Aorta (tissue), 5 donors: ENCODE results near the gene SH2D4B. TPM values are rescaled to one million over a fixed set of nuclear protein-coding genes. Genes with fewer than 3 reads are reported as not detected.
A peak's percentile ranks its signal among the peaks of the same experiment; 100 is the strongest.
"Not testable (repeated sequence)": the region's sequence is repeated elsewhere in the genome, so short reads cannot be mapped to it uniquely, and the experiment has no call there.

Experiments
- ATAC-seq: fragments of 200-7000 bp; cut with Tn5 transposase; one replicate; pipeline ENCODE4 v1.9.1; 2022; ENCODE audit warnings: moderate library complexity; ENCODE audit not compliant: low FRiP score
- DNase-seq, 2 donors: peaks; one replicate each; pipeline ENCODE4 v3.0.0-alpha.2; 2020
- H3K27ac ChIP-seq, 2 donors: one replicate each; pipeline ENCODE4 v1.5.1; 2013; ENCODE audit warnings: low read length in 2 of 2, mild to moderate bottlenecking in 2 of 2, moderate library complexity in 2 of 2, control low read depth in 1 of 2, inconsistent platforms in 1 of 2, low read depth in 1 of 2
- H3K27me3 ChIP-seq, 2 donors: one replicate each; pipeline ENCODE4 v1.6.1; 2013; ENCODE audit warnings: control low read depth in 1 of 2, low read length in 1 of 2, mild to moderate bottlenecking in 1 of 2, moderate library complexity in 1 of 2; ENCODE audit not compliant: insufficient read depth in 2 of 2, control insufficient read depth in 1 of 2
- H3K36me3 ChIP-seq, 2 donors: one replicate each; pipeline ENCODE4 v1.6.1; 2013; ENCODE audit warnings: control low read depth in 1 of 2, low read length in 1 of 2, mild to moderate bottlenecking in 1 of 2; ENCODE audit not compliant: insufficient read depth in 2 of 2, control insufficient read depth in 1 of 2
- H3K4me1 ChIP-seq, 2 donors: one replicate each; pipeline ENCODE4 v1.6.1; 2013; ENCODE audit warnings: low read length in 2 of 2, control low read depth in 1 of 2, mild to moderate bottlenecking in 1 of 2, moderate library complexity in 1 of 2; ENCODE audit not compliant: insufficient read depth in 2 of 2, control insufficient read depth in 1 of 2
- H3K4me3 ChIP-seq, 2 donors: one replicate each; pipeline ENCODE4 v1.5.1; 2013; ENCODE audit warnings: low read length in 2 of 2, control low read depth in 1 of 2, mild to moderate bottlenecking in 1 of 2
- H3K9me3 ChIP-seq: one replicate; pipeline ENCODE4 v1.6.1; 2013; ENCODE audit warnings: mild to moderate bottlenecking, low read length; ENCODE audit not compliant: control insufficient read depth
- WGBS, 2 donors: extraction: QIAGEN DNeasy Blood & Tissue Kit; methylation state at CpG; one replicate each; pipeline ENCODE4 v1.1.7; 2013; 5-methylcytosine and 5-hydroxymethylcytosine counted together
- intact Hi-C, 2 donors: fragments of 100-400 bp; cut with DNase I; formaldehyde crosslinking; loops; one replicate each; pipeline versions ENCODE4 v1.14.2 to v1.15.0; 2022
- polyA plus RNA-seq, 2 donors: library from polyadenylated mRNA; stranded (reverse); fragments of 200-250 nt; gene quantifications; one replicate each; pipeline ENCODE4 v1.2.3, GENCODE V29; 2013
- total RNA-seq, 2 donors: library from RNA; stranded (reverse); fragmentation: NEBNext Ultra II Directional; extraction: Animal tissue kit (Norgen Biotek cat#: 25700); gene quantifications; one replicate each; pipeline ENCODE4 v1.2.1, GENCODE V29; 2021
- donor health status: healthy with polysubstance abuse.
- donor health status: Bipolar disorder and iron deficiency.
- donor health status: DM: no; HTN: no; CAD: no.
- donor health status: DM: no; HTN: no; CAD: no.
- donor health status: DM: yes; HTN: yes; CAD: no.

The SH2D4B gene
- total and polyA plus RNA-seq, 4 donors = 0.27 to 0.52 TPM; not detected in 2

- Histone ChIP-seq H3K27me3 (no peaks in the 10 kb centered on the region), H3K36me3 (no peaks in the 10 kb centered on the region), H3K9me3 (no peaks in the 10 kb centered on the region), H3K4me1 (no peaks in the 10 kb centered on the region), H3K27ac (no peak overlapping the region), H3K4me3 (no peak overlapping the region)
- ATAC-seq (no peak), DNase-seq (peak in 1 of 2 donors; percentile 72)
- WGBS, 2 donors = 86 to 87% methylated on average over 12 of the region's 12 CpGs
- intact Hi-C loops = no loop called here
These were observed 8.1 kb upstream of the SH2D4B start for GRCh38 chr10:80529604-80530003.

DNA sequence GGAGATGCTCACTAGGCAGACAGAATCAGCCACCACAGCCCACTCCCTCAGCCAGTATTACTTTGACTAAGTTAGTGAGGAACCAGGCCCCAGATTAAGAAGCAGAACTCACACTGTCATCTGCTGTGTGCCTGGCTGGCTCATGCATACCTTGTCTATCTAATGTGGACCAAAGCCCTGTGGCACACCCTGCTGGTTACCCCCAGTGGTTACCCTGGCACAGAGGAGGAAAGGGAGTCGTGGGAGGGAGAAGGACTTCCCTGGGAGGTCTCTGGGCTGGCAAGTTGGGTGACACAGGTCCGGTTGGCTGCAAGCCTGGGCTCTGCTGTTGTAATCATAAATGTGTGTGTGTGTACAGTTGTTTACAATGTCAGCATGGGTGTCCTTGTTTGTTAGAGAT lies 7.5 kb upstream of the SH2D4B start:
- Histone ChIP-seq H3K9me3 (no peaks in the 10 kb centered on the region), H3K27ac (no peak overlapping the region), H3K36me3 (no peaks in the 10 kb centered on the region), H3K4me3 (no peak overlapping the region), H3K4me1 (no peaks in the 10 kb centered on the region), H3K27me3 (no peaks in the 10 kb centered on the region)
- ATAC-seq = peak; percentile 33
- intact Hi-C loops = no loop called here
- WGBS, 2 donors = 65% methylated on average over 2 of the region's 2 CpGs
- no peak for DNase-seq

- no peak for ATAC-seq
- Histone ChIP-seq H3K9me3 (no peaks in the 10 kb centered on the region), H3K27ac (no peak overlapping the region), H3K36me3 (no peaks in the 10 kb centered on the region), H3K27me3 (no peaks in the 10 kb centered on the region), H3K4me3 (no peak overlapping the region), H3K4me1 (no peaks in the 10 kb centered on the region)
- intact Hi-C loops = no loop called here
- WGBS, 2 donors = 47 to 53% methylated on average over 2 of the region's 2 CpGs
- DNase-seq = no peak
These were observed 6.9 kb upstream of the SH2D4B start for GRCh38 chr10:80530816-80531215.

- H3K27me3 ChIP-seq = no peaks in the 10 kb centered on the region
- ATAC-seq (no peak), DNase-seq (no peak)
- no peak overlapping the region for H3K27ac ChIP-seq
- no peaks in the 10 kb centered on the region for H3K4me1 ChIP-seq
- H3K9me3 ChIP-seq = no peaks in the 10 kb centered on the region
- intact Hi-C loops = no loop called here
- H3K36me3 ChIP-seq = no peaks in the 10 kb centered on the region
- no peak overlapping the region for H3K4me3 ChIP-seq
- 66 to 78% methylated on average over 4 of the region's 4 CpGs for WGBS, 2 donors
These were observed 5.1 kb upstream of the SH2D4B start for GRCh38 chr10:80532571-80532970.

GRCh38 chr10:80534059-80534458 lies 3.6 kb upstream of the SH2D4B start:
- H3K36me3 ChIP-seq, DNase-seq, H3K9me3 ChIP-seq, H3K4me3 ChIP-seq, ATAC-seq, H3K4me1 ChIP-seq, H3K27ac ChIP-seq, intact Hi-C loops, H3K27me3 ChIP-seq: not testable (repeated sequence)
- 93 to 97% methylated on average over 5 to 22 of the region's 25 CpGs for WGBS, 2 donors

GRCh38 chr10:80534646-80535045 lies 3.1 kb upstream of the SH2D4B start:
- H3K4me1 ChIP-seq, H3K27ac ChIP-seq, H3K9me3 ChIP-seq, intact Hi-C loops, ATAC-seq, H3K36me3 ChIP-seq, DNase-seq, H3K27me3 ChIP-seq, H3K4me3 ChIP-seq: not testable (repeated sequence)
- 92% methylated on average over 10 to 29 of the region's 30 CpGs for WGBS, 2 donors

- Histone ChIP-seq H3K4me3 (peak overlapping the region; percentile 12 to 25), H3K4me1 (no peaks in the 10 kb centered on the region), H3K27ac (no peak overlapping the region), H3K9me3 (no peaks in the 10 kb centered on the region), H3K27me3 (no peaks in the 10 kb centered on the region), H3K36me3 (no peaks in the 10 kb centered on the region)
- peak; percentile 78 for ATAC-seq
- 18 to 28% methylated on average over 44 to 50 of the region's 50 CpGs for WGBS, 2 donors
- peak; percentile 88 for DNase-seq
- intact Hi-C loops = no loop called here
These were observed 1.9 kb upstream of the SH2D4B start for GRCh38 chr10:80535671-80536360.

DNA sequence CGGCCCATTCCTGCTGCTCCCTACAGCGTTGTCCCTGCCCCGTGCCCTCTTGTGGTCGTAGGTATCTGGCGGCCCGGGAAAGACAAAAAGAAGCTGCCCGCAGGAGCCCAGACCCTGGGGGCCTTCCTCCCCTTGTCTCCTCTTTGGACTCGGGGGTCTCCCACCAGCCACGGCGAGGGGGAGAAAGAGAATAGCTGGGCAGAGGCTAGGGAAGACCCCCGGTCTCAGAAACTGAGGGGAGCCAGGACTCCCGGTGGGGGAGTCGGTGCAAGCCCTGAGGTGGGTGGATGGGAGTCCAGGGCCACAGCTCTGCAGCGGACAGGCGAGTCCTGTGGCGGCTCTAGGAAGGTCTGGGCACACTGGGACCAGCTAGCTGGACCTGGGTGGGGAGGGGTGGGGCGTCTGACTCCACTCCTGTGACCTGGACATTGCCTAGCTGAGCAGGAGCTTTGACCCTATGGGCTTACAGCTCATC lies 1.3 kb upstream of the SH2D4B start:
- Histone ChIP-seq H3K9me3 (no peaks in the 10 kb centered on the region), H3K27ac (no peak overlapping the region), H3K36me3 (no peaks in the 10 kb centered on the region), H3K4me3 (no peak overlapping the region), H3K4me1 (no peaks in the 10 kb centered on the region), H3K27me3 (no peaks in the 10 kb centered on the region)
- no peak for ATAC-seq
- DNase-seq = no peak
- 74 to 84% methylated on average over 17 of the region's 17 CpGs for WGBS, 2 donors
- intact Hi-C loops = no loop called here

- Histone ChIP-seq H3K27ac (no peak overlapping the region), H3K27me3 (no peaks in the 10 kb centered on the region), H3K9me3 (no peaks in the 10 kb centered on the region), H3K4me1 (no peaks in the 10 kb centered on the region), H3K36me3 (no peaks in the 10 kb centered on the region), H3K4me3 (no peak overlapping the region)
- ATAC-seq (no peak), DNase-seq (no peak)
- intact Hi-C loops = no loop called here
- 79 to 82% methylated on average over 8 of the region's 8 CpGs for WGBS, 2 donors
These were observed 491 bp upstream of the SH2D4B start for GRCh38 chr10:80537086-80537735.
